Fibroblast of peridontal ligament (primary cell): Measurements from ENCODE around the gene SEC31A.
"Not testable (repeated sequence)": the region's sequence is repeated elsewhere in the genome, so short reads cannot be mapped to it uniquely, and the experiment has no call there.

Experiments
- DNase-seq: peaks from one replicate; pipeline ENCODE4 v3.0.0-alpha.2; 2010; ENCODE audit errors: extremely low read depth

The SEC31A gene

GRCh38 chr4:82848706-82849105, 42.2 kb downstream of the SEC31A start:
- no peak for DNase-seq

- peak; percentile 32 for DNase-seq
Measured at GRCh38 chr4:82842593-82842992, 48.4 kb downstream of the SEC31A start.

- no peak for DNase-seq
Measured at GRCh38 chr4:82839624-82840023, 51.3 kb downstream of the SEC31A start.

GRCh38 chr4:82833696-82834313, 57.1 kb downstream of the SEC31A start:
- DNase-seq = peak; percentile 88

- not testable (repeated sequence) for DNase-seq
Measured at GRCh38 chr4:82833060-82833459, 57.9 kb downstream of the SEC31A start.

GRCh38 chr4:82825425-82825824, 65.5 kb downstream of the SEC31A start:
- DNase-seq = no peak

- peak; percentile 75 for DNase-seq
Measured at GRCh38 chr4:82823062-82823461, 67.9 kb downstream of the SEC31A start.

GRCh38 chr4:82820689-82821088, 70.3 kb downstream of the SEC31A start:
- DNase-seq = no peak

GRCh38 chr4:82818664-82819662, 72.0 kb downstream of the SEC31A start:
- no peak for DNase-seq

- not testable (repeated sequence) for DNase-seq
Measured at GRCh38 chr4:82816874-82817273, 74.1 kb downstream of the SEC31A start.

GRCh38 chr4:82814034-82814433, 76.9 kb downstream of the SEC31A start:
- DNase-seq = no peak

GRCh38 chr4:82811838-82812341, 79.1 kb downstream of the SEC31A start:
- peak; percentile 27 for DNase-seq

GRCh38 chr4:82811392-82811791, 79.6 kb downstream of the SEC31A start:
- DNase-seq = no peak

- DNase-seq = peak; percentile 48
Measured at GRCh38 chr4:82810176-82810575, 80.8 kb downstream of the SEC31A start.

- no peak for DNase-seq
Measured at GRCh38 chr4:82809619-82810018, 81.3 kb downstream of the SEC31A start.

GRCh38 chr4:82803746-82804145, 87.2 kb downstream of the SEC31A start:
- DNase-seq = no peak

GRCh38 chr4:82802911-82803310, 88.0 kb downstream of the SEC31A start:
- DNase-seq = no peak

- DNase-seq = peak; percentile 59
Measured at GRCh38 chr4:82801910-82802521, 88.9 kb downstream of the SEC31A start.

- DNase-seq = no peak
Measured at GRCh38 chr4:82799006-82799881, 91.7 kb downstream of the SEC31A start.

- peak; percentile 75 for DNase-seq
Measured at GRCh38 chr4:82798168-82799005, 92.6 kb downstream of the SEC31A start, which contains the start of gene SCD5. Gene SCD5 (minus strand): TSS chr4:82798796. CDS start chr4:82798537, 259 bp downstream.
